HepG2 (cell line): ENCODE results near the gene GYG1.

Experiments used
- SMARCE1 ChIP-seq: fragments of 450-650 bp; IDR thresholded peaks from 2 replicates; pipeline ENCODE4 v1.6.1; 2017; ENCODE audit warnings: borderline replicate concordance
- YY1 ChIP-seq: IDR thresholded peaks from 2 replicates; pipeline ENCODE4 v1.6.1; 2011; ENCODE audit warnings: low read length, low read depth, moderate library complexity, mild to moderate bottlenecking; ENCODE audit not compliant: insufficient read depth, insufficient replicate concordance
- ZNF703 ChIP-seq: sonication (generic); formaldehyde crosslinking; IDR thresholded peaks from 2 replicates; pipeline ENCODE4 v1.5.1; 2020; ENCODE audit warnings: missing genetic modification reagents, mild to moderate bottlenecking, moderate library complexity, borderline replicate concordance

- TF ChIP-seq ZNF703, result no peak; the same call in 1 of the 2 replicates
- TF ChIP-seq SMARCE1, result no peak
- no peak for TF ChIP-seq YY1
These were observed 791 bp downstream of the GYG1 start for GRCh38 chr3:148992027-148992634.
